HG03060 (cell line): Measurements from ENCODE around the gene SEMA4F.

Source experiments
- ATAC-seq: cut with Tn5 transposase; IDR thresholded peaks from one replicate; pipeline ENCODE4 v1.9.1; 2021; ENCODE audit warnings: low read depth, moderate number of reproducible peaks; ENCODE audit not compliant: unreplicated experiment

SEMA4F gene

DNA sequence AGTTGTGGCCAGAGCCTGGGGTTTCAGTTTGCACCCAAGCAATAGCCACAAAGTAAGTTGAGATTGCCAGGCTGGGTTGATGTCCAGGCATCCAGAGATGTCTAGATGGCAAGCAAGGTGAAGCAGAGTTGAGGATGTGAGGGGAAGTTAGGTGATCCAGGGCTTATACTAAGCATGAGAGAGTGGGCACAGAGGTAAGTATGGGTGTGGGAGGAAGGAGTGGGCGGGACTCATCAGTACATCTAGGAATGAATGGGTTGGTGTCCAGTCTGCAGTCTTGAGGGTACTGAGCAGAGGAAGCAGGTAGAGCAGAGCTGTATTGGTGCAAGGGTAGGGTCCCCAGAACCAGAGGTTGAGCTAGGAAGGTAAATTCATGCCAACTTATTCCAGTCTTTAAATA, 1.5 kb downstream of the SEMA4F start:
- no peak for ATAC-seq

DNA sequence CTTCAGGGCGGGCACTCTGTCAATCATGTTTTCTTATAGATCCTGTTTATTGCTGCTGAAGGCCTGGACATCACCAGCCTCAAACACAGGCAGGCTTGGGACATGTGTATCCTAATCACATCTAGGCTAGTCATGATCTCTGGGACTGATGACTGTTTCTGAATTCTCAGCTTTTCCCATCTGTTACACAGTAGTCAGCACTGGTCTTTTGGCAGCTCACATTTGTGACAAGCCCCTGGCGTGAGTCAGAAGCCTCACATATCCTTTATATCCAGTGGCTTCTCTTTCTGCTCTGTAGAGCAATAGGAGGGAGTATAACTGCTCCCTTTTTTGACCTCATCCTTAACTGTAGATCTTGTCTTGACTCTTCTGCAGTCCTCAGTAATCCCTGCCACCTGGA, 4.5 kb downstream of the SEMA4F start:
- no peak for ATAC-seq

DNA sequence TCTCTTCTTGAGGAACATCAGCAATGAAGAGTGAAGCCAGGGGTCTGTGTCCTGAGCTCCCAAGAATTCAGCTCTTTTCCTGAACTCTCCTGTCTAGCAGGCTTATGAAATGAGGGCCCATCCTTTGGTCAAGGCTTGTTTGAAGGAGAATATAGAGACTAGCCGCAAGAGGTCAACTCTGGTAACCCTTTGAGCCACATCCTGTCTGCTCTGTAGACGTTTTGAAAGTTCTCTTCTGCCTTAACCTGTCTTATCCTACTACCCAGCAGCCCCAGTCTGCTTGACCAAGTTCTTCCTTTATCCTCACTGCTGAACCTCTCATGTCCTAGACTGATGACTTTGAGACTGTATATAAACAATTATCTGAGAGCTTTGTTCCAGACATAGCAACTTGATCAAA, 5.4 kb downstream of the SEMA4F start:
- no peak for ATAC-seq

DNA sequence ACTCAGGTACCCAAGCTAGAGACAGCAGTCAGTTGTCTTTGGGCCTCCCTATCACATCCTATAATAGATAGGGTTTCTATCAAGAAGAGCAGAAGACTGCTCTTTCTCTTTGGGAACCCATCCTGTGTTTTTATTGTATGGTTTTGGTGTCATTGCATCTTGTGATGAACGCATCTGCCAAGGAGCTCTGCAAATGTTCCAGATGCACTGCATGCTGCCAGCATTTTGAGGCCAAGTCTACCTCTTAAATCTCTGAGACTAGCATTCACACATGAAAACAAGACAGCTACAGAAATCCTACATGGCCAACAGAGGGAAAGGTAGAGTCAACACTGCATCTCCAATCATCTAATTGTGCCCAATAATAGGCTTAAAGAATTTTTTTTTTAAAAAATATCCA, 14.0 kb downstream of the SEMA4F start:
- ATAC-seq: no peak

DNA sequence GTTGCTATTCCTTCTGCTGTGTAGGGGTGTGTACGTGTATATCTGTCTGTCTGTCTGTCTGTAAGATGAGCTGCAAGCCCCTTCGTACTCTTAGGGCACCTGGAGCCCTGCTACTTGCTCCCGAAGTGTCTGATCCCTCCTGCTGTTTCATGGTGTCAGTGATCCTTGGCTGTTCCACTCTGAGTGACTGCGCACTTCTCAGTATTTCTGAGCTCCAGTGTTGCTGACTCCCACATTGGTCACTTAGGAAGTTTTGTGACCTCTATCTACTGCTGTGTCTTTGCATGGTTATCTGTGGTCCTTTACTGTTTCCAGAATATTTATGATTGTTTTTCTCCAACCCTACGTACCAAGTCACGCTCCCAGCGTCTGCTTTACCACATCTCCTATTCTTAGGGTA, 16.2 kb downstream of the SEMA4F start:
- no peak for ATAC-seq

DNA sequence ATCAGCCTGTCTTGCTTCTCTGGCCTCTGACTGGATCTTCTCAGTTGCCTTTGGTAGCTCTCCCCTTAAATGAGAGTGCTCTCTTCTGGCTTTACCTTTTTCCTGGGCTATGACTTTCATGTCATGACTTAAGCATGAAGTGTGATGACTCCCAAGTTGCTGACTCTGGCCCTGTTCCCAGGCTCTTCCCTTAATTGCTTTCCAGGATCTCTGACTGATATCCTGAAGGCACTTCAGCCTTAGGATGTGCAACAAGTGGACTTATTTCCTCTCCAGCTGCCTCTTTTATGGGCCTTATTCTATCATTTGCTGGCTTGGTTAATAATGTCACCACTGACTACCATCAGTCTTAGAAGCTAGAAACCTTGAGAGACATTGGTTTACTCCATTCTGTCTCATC, 17.4 kb downstream of the SEMA4F start:
- ATAC-seq: no peak

DNA sequence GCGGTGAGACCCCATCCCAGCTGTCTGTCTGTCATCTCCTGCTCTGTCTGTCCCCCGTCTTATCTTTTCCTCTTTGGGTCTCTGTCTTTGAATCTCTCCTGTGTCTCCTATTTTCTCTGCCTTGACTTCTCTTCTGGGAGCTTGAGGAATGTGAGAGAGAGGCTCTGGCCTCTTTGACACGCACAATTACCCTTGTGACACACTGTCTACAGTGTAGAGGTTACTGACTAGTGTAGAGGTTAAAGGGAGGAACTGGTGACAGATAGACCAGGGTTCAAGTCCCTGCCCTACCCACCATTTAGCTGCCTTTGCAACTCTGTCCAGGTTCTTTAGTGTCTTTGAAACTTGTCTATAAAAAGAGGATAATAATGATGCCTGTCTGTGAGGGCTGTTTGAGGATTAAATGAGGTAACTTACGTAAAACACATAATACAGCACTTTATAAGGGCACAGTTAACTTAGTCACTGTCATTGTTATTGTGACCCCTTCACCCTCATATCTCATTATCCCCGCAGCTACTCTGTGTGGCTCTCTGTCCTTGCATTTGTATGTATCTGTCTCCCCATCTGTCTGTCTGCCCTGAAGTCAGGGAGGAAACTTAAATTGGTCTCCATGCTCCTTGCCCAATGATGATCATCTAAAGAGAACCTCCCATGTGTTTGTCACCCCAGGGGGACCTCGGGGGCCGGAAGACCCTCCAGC, 19.9 kb downstream of the SEMA4F start:
- no peak for ATAC-seq

DNA sequence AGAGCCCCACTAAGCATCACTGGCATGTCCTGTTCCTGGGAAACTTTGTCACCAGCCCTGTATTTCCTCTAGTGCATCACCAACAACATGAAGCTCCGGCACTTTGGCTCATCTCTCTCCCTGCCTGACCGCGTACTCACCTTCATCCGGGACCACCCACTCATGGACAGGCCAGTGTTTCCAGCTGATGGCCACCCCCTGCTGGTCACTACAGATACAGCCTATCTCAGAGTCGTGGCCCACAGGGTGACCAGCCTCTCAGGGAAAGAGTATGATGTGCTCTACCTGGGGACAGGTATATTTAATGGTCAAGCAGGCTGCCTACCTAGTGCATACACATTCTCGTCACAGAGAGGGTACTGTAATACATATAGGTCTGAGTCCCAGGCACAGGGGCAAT, 21.0 kb downstream of the SEMA4F start:
- no peak for ATAC-seq

DNA sequence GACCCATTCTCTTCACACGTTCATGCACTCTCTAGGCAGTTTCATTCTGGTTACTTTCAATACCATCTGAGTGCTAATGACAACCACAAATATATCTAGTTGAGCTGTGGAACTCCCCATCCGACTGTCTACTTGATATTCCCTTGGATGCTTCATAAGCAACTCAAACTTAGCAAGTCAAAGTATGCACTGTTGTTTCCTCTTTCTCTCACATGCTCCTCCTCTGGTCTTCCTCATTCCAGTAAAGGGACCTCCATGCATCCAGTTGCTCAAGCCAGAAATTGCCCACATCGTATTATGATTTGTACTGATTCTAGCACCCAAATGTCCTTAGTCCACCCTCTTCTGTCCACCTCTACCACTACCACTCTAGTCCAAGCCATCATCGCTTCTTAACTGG, 22.3 kb downstream of the SEMA4F start:
- ATAC-seq: no peak

DNA sequence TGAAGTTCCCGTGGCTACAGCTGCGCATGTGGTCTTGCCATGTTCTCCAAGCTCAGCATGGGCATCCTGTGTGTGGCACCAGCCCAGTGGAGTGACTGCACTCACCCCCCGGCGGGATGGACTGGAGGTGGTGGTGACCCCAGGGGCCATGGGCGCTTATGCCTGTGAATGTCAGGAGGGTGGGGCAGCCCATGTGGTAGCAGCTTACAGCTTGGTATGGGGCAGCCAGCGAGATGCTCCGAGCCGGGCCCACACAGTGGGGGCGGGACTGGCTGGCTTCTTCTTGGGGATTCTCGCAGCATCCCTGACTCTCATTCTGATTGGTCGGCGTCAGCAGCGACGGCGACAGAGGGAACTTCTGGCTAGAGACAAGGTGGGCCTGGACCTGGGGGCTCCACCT, 25.6 kb downstream of the SEMA4F start:
- ATAC-seq: no peak

DNA sequence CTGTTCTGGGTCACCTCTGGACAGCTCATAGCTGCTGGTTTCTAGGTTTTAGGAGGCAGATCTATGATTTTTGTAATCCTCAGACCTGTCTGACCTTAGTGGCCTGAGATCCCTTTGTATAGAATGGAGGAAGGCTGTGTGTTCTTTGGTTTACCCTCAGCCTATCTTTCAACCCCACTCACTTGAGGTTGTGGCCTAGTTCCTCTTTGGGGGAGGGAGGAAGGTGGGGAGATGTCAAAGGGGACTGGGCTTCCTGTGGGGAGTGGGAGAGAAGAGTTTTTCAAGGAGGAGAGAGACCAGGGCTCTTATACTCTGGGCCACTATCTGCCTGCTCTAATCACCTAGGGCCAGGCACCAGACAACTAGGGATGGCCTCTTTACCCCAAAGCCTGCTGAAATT, 28.5 kb downstream of the SEMA4F start:
- ATAC-seq: no peak

DNA sequence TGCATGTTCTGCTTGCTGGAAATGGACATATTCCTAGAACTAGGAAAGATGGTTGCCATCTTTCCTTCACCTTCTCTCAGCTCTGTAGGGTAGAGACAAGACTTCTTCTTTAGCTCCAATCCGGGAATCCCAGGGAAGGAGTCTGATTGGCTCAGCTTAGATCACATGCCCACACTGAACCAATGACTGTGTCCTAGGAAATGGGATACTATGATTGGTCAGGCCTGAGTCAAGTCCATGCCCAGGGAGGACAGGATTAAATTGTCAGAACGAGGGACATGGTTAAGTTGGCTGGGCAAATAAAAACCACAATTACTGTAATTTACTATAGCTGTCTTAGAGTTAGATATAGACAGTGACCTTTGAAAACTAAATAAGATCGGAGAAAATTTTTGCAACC, 31.4 kb downstream of the SEMA4F start:
- no peak for ATAC-seq

DNA sequence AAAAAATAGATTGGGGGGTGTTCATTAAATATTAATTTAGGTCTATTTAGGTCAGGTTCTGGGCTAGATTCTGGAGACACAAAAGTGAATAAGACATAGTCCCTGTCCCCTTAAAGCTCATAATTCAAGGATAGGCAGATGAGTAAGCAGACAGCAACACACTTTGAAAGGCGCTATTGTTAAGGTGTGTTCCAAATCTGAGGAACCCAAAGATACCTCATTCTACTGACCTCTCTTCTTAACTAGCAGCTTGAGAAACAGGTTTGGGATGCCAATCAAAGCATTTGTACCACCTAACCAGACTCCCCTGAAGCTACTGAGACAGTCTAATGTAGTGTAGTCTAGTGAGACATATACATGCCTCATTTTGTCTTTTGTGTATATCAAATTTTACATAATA, 34.8 kb downstream of the SEMA4F start:
- ATAC-seq: no peak

DNA sequence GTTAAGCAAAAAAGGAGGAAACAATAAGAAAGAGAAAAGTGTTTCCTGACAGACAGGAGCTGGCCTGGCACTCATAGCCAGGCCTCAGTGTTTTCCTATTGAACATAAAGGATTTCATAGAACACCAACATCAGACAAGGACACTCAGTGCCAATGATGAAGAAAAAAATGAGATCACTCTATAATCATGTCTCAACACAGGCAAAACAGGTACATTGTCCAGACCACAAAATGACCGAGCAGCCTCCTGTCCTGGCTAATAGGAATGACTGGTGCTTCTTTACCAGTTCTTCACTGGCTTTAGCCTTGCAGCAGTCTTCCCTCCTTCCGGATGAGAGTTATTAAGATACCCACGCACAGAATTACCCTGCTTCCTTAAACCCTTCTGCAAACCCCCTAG, 35.6 kb downstream of the SEMA4F start:
- ATAC-seq: no peak

DNA sequence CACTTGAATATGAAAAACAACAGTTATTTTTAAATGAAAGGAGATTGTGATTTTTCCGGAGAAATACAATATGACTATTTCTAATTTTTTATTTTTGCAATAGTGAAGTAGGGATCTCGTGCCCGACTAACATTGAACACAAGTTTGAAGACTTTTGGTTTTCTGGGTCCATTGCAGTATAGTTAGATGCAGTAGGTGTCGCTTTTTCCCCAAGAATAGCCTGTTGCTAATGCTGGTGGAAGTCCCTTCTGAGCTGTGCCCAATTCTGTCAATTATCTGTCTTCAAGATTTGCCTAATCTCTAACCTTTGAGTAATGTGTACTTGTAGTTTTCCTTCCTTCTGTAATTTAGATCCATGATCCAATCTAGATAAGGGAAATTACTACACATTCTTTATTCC, 36.5 kb downstream of the SEMA4F start:
- ATAC-seq: no peak

DNA sequence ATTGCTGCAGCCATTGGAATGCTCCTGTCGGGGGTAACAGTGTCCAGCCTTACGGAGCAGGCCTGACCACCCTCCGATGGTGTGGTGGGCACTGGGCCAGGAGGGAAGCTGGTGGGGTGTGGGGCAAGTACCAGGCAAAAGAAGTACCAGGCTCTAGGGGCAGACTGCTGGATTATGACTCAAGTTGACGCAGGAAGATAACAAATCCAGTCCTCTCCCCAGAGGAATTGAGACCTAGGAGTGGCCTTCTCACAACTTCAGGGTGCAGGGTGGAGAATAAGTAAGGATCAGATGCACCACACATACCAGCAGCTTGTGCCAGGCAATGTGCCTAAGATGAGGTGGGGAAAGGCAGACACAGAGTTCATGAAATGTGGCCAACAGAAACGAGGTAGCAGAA, 37.9 kb downstream of the SEMA4F start:
- ATAC-seq: no peak

DNA sequence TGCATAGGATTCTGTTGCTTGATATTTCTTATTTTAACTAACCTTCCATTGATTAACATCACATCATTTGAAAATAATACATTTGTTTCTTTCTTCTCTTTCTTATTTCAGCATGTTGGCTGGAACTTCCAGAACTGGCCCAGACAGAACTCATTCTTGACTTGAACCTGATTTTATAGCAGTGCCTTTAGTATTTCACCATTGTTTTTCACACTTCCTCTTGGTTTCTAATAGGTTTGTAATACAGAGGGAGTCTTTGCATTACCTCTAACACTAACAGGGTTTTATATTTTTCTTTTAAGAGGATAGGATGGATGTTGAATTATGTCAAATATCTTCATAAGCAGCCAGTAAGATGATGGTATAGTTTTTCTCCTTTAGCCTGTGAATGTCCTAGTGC, 39.2 kb downstream of the SEMA4F start:
- ATAC-seq: no peak

DNA sequence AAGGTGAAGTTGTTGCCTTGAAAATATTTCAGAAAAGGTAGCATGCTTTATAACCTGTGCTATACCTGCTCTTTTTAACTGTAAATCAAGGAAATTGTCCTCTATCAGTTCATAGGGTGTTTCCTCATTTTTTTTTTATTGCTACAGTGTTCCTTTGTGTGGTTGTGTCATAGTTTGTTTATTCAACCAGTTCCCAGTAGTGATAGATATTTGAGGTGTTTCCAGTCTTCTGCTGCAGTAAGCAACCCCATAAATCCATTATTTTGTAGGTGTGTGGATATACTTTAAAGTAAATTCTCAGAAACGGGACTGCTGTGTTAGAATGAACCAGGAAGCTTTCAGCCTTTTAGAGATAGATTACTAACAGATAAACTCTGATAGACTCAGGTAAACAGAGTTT, 39.6 kb downstream of the SEMA4F start:
- ATAC-seq: no peak

DNA sequence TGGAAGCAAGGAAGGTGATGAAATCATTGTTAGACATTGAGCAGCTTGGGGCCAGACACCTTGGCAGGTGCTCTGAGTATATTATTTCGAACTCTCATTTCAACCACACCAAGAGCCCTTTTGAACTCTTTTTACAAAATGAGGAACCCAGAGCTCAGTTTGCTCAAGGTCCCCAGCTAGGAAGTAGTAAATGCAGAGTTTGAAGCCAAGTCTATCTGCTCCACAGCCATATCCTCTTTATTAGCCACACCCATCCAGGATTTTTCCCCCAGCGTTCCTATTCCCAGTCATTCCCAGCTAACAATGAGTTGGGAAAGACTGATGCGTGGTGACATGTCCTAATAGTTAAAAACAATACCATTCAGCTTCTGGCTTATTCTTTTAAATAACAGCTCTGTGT, 40.2 kb downstream of the SEMA4F start:
- ATAC-seq: no peak

DNA sequence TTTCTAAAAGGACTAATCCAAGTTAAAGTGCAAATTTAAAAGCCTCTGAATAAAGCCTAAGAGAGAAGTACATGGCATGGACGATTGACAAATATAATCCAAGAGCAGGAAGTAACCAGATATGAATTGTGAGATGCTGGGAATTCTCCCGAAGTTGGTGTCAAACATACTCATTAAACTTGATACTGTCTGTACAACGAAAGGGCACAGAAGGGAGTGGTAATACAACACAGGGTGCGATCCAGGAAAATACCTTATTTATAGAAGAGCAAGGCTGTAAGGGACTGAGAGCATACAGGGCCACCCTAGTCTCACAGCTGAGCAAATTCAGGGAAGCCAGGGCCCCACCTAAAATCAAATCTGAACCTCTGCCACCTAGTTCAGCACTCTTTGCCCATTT, 41.6 kb downstream of the SEMA4F start:
- ATAC-seq: no peak

DNA sequence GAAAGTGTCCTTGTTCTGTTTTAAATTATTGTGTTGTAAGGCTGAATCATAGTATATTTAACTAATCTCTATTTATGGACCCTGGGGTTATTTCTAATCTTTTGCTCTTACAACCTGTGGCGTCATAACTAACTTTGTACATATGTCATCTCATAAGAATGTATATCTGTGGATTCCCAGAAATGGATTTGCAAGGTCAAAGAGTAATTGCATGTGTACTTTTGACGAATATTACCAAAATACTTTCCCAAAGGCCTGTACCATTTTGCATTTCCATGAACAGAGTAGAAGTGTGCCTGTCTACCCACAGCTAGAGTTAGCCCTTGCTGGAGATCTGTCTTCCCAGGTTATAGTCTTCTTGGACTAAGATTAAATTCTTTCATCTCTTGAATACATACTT, 42.8 kb downstream of the SEMA4F start:
- no peak for ATAC-seq

DNA sequence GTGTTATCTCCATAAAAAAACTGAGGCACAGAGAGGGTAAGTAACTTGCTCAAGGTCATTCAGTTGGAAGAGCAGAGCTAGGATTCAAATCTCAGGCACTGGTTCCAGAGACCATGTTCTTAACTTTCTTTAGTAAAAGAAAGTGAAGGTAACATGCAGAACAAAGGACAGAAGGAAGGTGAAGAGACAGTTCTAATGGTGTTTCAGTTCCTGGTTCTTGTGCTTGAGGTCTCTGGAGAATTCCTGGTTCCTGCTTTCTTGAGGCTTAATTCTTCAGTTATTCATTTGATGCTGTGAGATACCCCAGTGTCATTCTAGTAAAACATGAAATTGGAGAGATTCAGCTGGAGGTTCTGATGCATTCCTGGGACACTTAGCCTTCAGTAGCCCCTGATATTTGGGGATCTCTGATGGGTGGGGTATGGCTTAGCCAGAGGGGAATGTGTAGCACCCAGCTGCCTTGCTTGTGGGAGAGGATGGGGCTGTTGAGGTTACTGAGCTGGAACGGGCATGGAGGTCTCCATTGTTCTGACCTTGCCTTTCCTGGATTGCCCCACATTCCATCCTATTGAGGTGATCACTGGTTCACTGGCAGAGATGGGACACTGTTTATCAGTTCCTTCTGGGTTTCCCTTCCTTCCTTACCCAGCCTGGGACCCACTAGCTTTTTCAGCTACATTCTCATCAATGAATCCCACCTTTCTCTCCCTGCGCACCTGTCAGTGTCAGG, 46.8 kb downstream of the SEMA4F start:
- ATAC-seq: no peak
